HG03280 (cell line): ENCODE data around the gene METTL22.
"Not testable (repeated sequence)": the region's sequence is repeated elsewhere in the genome, so short reads cannot be mapped to it uniquely, and the experiment has no call there.

Experiments
- ATAC-seq: cut with Tn5 transposase; IDR thresholded peaks from one replicate; pipeline ENCODE4 v1.9.1; 2021; ENCODE audit warnings: mild to moderate bottlenecking, moderate library complexity; ENCODE audit not compliant: unreplicated experiment

METTL22 gene

GRCh38 chr16:8631373-8631772 is 9.9 kb downstream of the METTL22 start:
- no peak for ATAC-seq

GRCh38 chr16:8631818-8632465 is 10.4 kb downstream of the METTL22 start:
- ATAC-seq, result no peak

- no peak for ATAC-seq
Measured at GRCh38 chr16:8632675-8633182, 11.2 kb downstream of the METTL22 start.

GRCh38 chr16:8634991-8635736 is 13.7 kb downstream of the METTL22 start:
- no peak for ATAC-seq

GRCh38 chr16:8639694-8640093 is 18.2 kb downstream of the METTL22 start:
- ATAC-seq, result no peak

- no peak for ATAC-seq
Measured at GRCh38 chr16:8641671-8642070, 20.2 kb downstream of the METTL22 start.

GRCh38 chr16:8642146-8642545 is 20.6 kb downstream of the METTL22 start:
- ATAC-seq, result no peak

- ATAC-seq, result no peak
Measured at GRCh38 chr16:8644211-8645140, 23.0 kb downstream of the METTL22 start.

- ATAC-seq, result no peak
Measured at GRCh38 chr16:8645141-8645521, 23.6 kb downstream of the METTL22 start.

- ATAC-seq, result no peak
Measured at GRCh38 chr16:8645831-8646230, 24.3 kb downstream of the METTL22 start.

GRCh38 chr16:8646326-8647053 is 25.0 kb downstream of the METTL22 start:
- ATAC-seq, result no peak

GRCh38 chr16:8647721-8648318 is 26.3 kb downstream of the METTL22 start:
- ATAC-seq, result no peak

GRCh38 chr16:8648877-8649276 is 27.4 kb downstream of the METTL22 start:
- no peak for ATAC-seq

- ATAC-seq, result no peak
Measured at GRCh38 chr16:8649829-8650554, 28.5 kb downstream of the METTL22 start.

GRCh38 chr16:8651958-8652357 is 30.5 kb downstream of the METTL22 start:
- ATAC-seq, result not testable (repeated sequence)

GRCh38 chr16:8655184-8655717 is 33.8 kb downstream of the METTL22 start:
- ATAC-seq, result no peak

- ATAC-seq, result no peak
Measured at GRCh38 chr16:8656376-8656775, 34.9 kb downstream of the METTL22 start.

GRCh38 chr16:8660841-8661301 is 39.4 kb downstream of the METTL22 start:
- ATAC-seq, result no peak

- no peak for ATAC-seq
Measured at GRCh38 chr16:8661703-8662102, 40.2 kb downstream of the METTL22 start.
